Osteoblast (primary cell): ENCODE data around the gene ANKIB1. TPM values are rescaled to one million over a fixed set of nuclear protein-coding genes. Genes with fewer than 3 reads are reported as not detected.

Experiments
- DNase-seq: peaks from one replicate; pipeline ENCODE4 v3.0.0; 2011; ENCODE audit warnings: low spot score, mixed read lengths; ENCODE audit not compliant: insufficient read length; ENCODE audit errors: missing footprints
- H2AFZ ChIP-seq: 2 replicates; pipeline ENCODE4 v1.6.0; 2011; ENCODE audit warnings: mild to moderate bottlenecking, low read length
- H3K27ac ChIP-seq: 2 replicates; pipeline ENCODE4 v1.5.1; 2011; ENCODE audit warnings: mild to moderate bottlenecking, low read depth, low read length, moderate library complexity
- H3K27me3 ChIP-seq: 2 replicates; pipeline ENCODE4 v1.6.0; 2012; ENCODE audit warnings: mild to moderate bottlenecking, control low read depth, inconsistent platforms, low read length, moderate library complexity; ENCODE audit not compliant: insufficient read depth
- H3K36me3 ChIP-seq: 2 replicates; pipeline ENCODE4 v1.5.1; 2011; ENCODE audit warnings: mild to moderate bottlenecking, low read length, control low read depth, moderate library complexity; ENCODE audit not compliant: insufficient read depth
- H3K4me1 ChIP-seq: 2 replicates; pipeline ENCODE4 v1.5.1; 2011; ENCODE audit warnings: mild to moderate bottlenecking, low read length, control low read depth, moderate library complexity; ENCODE audit not compliant: insufficient read depth
- H3K4me2 ChIP-seq: 2 replicates; pipeline ENCODE4 v1.6.0; 2011; ENCODE audit warnings: mild to moderate bottlenecking, low read length; ENCODE audit not compliant: insufficient read depth
- H3K4me3 ChIP-seq: fragments of 200-600 bp; sonication (generic); 3 replicates; pipeline ENCODE4 v1.5.1; 2012; ENCODE audit warnings: mild to moderate bottlenecking, low read length, inconsistent platforms; ENCODE audit not compliant: insufficient read depth
- H3K79me2 ChIP-seq: 2 replicates; pipeline ENCODE4 v1.6.0; 2012; ENCODE audit warnings: mild to moderate bottlenecking, low read length, control low read depth, inconsistent platforms; ENCODE audit not compliant: insufficient read depth
- H3K9me3 ChIP-seq: 2 replicates; pipeline ENCODE4 v1.5.1; 2011; ENCODE audit warnings: low read depth, low read length, control low read depth
- H4K20me1 ChIP-seq: 2 replicates; pipeline ENCODE4 v1.6.0; 2012; ENCODE audit warnings: mild to moderate bottlenecking, low read length, control low read depth; ENCODE audit not compliant: insufficient read depth
- total RNA-seq: library from RNA; depleted of rRNA; stranded (reverse); fragments of >200 nt; gene quantifications from 2 replicates; pipeline ENCODE4 v1.2.3, GENCODE V29; 2012
- TF ChIP-seq, protein P1 (sequence below): IDR thresholded peaks from 2 replicates; pipeline ENCODE4 v1.5.1; 2011; ENCODE audit warnings: mild to moderate bottlenecking, low read depth, low read length, moderate library complexity; ENCODE audit errors: extremely low read depth

Gene ANKIB1
- total RNA-seq, 1 donor: 98.1 TPM

DNA sequence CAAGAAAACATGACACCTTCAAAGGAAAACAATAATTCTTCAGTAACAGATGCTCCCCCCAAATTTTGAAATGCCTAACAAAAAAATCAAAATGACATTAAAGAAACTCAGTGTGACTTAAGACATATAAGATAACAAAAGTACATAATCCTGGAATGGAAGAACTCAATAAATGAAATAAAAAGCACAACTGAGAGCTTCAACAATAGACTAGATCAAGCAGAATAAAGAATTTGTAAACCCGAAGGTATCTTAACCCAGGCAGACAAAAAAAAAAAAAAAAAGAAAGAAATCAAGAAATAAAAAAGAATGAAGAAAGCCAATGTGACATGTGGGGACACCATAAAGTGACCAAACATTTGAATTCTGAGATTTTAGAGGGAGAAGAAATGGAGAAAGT lies 39.1 kb upstream of the ANKIB1 start:
- no peak overlapping the region for H2AFZ ChIP-seq
- peaks cover 6% of the 10 kb centered on the region for H4K20me1 ChIP-seq
- H3K4me2 ChIP-seq: no peak overlapping the region
- no peak overlapping the region for H3K27ac ChIP-seq
- TF ChIP-seq, protein P1, sequence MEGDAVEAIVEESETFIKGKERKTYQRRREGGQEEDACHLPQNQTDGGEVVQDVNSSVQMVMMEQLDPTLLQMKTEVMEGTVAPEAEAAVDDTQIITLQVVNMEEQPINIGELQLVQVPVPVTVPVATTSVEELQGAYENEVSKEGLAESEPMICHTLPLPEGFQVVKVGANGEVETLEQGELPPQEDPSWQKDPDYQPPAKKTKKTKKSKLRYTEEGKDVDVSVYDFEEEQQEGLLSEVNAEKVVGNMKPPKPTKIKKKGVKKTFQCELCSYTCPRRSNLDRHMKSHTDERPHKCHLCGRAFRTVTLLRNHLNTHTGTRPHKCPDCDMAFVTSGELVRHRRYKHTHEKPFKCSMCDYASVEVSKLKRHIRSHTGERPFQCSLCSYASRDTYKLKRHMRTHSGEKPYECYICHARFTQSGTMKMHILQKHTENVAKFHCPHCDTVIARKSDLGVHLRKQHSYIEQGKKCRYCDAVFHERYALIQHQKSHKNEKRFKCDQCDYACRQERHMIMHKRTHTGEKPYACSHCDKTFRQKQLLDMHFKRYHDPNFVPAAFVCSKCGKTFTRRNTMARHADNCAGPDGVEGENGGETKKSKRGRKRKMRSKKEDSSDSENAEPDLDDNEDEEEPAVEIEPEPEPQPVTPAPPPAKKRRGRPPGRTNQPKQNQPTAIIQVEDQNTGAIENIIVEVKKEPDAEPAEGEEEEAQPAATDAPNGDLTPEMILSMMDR: no peak
- no peaks in the 10 kb centered on the region for H3K9me3 ChIP-seq
- H3K27me3 ChIP-seq: no peaks in the 10 kb centered on the region
- H3K4me3 ChIP-seq: no peak overlapping the region
- peaks cover 45% of the 10 kb centered on the region for H3K36me3 ChIP-seq
- no peak for DNase-seq
- peaks cover 26% of the 10 kb centered on the region for H3K79me2 ChIP-seq
- no peaks in the 10 kb centered on the region for H3K4me1 ChIP-seq

- TF ChIP-seq, protein P1: no peak
- H4K20me1 ChIP-seq: no peaks in the 10 kb centered on the region
- no peak overlapping the region for H3K27ac ChIP-seq
- H3K4me1 ChIP-seq: no peaks in the 10 kb centered on the region
- no peaks in the 10 kb centered on the region for H3K9me3 ChIP-seq
- H3K36me3 ChIP-seq: peaks cover 82% of the 10 kb centered on the region
- no peak overlapping the region for H3K4me2 ChIP-seq
- H3K79me2 ChIP-seq: no peaks in the 10 kb centered on the region
- no peak overlapping the region for H2AFZ ChIP-seq
- no peaks in the 10 kb centered on the region for H3K27me3 ChIP-seq
- DNase-seq: no peak
- H3K4me3 ChIP-seq: no peak overlapping the region
These were observed 24.0 kb upstream of the ANKIB1 start for GRCh38 chr7:92221766-92222165.

- no peak for DNase-seq
- no peaks in the 10 kb centered on the region for H4K20me1 ChIP-seq
- H3K27ac ChIP-seq: no peak overlapping the region
- H3K4me3 ChIP-seq: no peak overlapping the region
- no peak overlapping the region for H2AFZ ChIP-seq
- H3K36me3 ChIP-seq: peaks cover 64% of the 10 kb centered on the region
- H3K9me3 ChIP-seq: no peaks in the 10 kb centered on the region
- H3K4me2 ChIP-seq: no peak overlapping the region
- TF ChIP-seq, protein P1: no peak
- no peaks in the 10 kb centered on the region for H3K27me3 ChIP-seq
- H3K79me2 ChIP-seq: no peaks in the 10 kb centered on the region
- H3K4me1 ChIP-seq: no peaks in the 10 kb centered on the region
These were observed 18.8 kb upstream of the ANKIB1 start for GRCh38 chr7:92226981-92227380.

DNA sequence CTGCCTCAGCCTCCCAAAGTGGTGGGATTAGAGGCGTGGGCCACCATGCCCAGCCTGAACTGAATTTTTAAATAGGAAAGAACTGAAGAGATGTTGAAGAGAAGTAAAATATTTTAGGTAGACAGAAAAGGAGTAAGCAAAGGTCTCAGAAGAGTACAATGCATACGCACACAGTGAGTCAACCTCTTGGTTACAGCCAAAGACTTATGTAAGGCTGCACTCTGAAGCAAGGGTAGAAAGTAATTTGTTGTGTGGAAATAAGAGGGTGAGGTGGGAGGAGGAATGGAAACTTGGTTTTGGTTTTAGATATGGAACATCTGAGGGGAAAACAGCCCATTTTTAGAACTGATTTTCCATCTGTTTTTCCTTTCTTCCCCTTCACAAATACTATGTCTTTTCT lies 17.7 kb upstream of the ANKIB1 start:
- H3K4me3 ChIP-seq: no peak overlapping the region
- H2AFZ ChIP-seq: no peak overlapping the region
- no peak overlapping the region for H3K27ac ChIP-seq
- TF ChIP-seq, protein P1: no peak
- no peaks in the 10 kb centered on the region for H3K4me1 ChIP-seq
- H3K4me2 ChIP-seq: no peak overlapping the region
- H3K36me3 ChIP-seq: peaks cover 54% of the 10 kb centered on the region
- DNase-seq: no peak
- H3K9me3 ChIP-seq: no peaks in the 10 kb centered on the region
- H3K79me2 ChIP-seq: no peaks in the 10 kb centered on the region
- H3K27me3 ChIP-seq: no peaks in the 10 kb centered on the region
- H4K20me1 ChIP-seq: no peaks in the 10 kb centered on the region
